ENCODE results near the gene SLC2A9.
A peak's percentile ranks its signal among the peaks of the same experiment; 100 is the strongest.

The SLC2A9 gene

DNA sequence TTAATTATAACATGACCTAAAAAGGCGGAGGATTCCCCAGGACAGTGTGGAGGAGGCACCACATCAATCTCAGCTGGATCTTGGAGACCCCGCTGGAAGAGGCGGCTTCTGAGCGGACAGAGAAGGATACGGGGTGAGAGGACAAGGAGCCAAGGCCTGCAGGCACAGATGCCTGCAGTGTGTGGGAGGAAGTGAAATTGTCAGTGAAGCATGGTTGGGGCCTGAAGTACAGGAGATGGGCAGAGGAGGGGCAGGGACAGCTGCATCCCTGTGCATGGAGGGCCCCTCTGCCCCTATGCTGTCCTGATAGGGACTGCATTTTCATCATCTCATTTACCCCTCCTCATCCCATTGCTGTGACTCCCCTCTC, 1.7 kb upstream of the SLC2A9 start:
- H3K4me1 Mint-ChIP-seq, result peaks cover 18% of the 10 kb centered on the region
- no peak for DNase-seq (ENCODE audit: low spot score in 2 of 2)
- H3K4me3 Mint-ChIP-seq, result no peak overlapping the region
- peaks cover 6% of the 10 kb centered on the region for H3K36me3 Mint-ChIP-seq (ENCODE audit: insufficient read depth)
- ATAC-seq (replicated peaks; ENCODE audit: extremely low read depth, poor library complexity, severe bottlenecking), result no peak
- H3K27me3 Mint-ChIP-seq, result peaks cover 36% of the 10 kb centered on the region
- no peaks in the 10 kb centered on the region for H3K9me3 Mint-ChIP-seq
- no peak overlapping the region for H3K27ac Mint-ChIP-seq (ENCODE audit: low read depth)

DNA sequence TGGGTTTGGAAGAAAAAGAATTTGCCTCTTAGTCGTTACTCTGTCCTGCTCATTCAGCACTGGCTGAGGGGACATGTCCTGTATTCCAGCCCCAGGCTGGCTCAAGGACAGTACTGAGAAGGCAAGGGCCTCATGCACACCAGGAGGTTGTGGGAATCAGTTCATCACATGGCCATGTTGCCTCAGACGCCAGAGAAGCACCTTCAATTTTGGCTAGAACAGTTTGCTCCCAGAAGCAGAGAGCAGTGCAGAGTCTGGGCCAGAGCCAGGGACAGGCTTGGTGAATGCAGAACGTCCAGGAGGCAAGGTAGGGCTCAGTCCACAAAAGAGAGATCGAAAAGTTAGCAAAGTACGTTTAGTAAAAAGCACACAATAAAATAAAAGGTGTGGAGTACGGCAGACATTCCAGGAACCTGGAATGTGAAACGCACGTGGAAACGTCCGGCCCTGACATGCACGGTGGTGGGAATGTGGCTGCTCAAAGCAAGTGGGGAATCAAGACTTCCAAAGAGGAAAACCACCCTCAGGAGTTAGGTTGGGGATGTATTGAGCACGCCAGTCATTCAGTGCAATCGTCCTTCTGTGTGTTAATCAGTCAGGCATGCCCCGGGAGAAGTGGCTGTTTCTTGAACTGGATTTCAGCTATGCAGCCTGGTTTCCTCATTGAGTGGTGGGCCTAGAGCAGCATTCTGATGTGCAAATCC, 1.2 kb upstream of the SLC2A9 start:
- ATAC-seq (replicated peaks; ENCODE audit: extremely low read depth, poor library complexity, severe bottlenecking), result no peak
- no peaks in the 10 kb centered on the region for H3K9me3 Mint-ChIP-seq
- H3K4me3 Mint-ChIP-seq, result no peak overlapping the region
- H3K27ac Mint-ChIP-seq (ENCODE audit: low read depth), result no peak overlapping the region
- peaks cover 31% of the 10 kb centered on the region for H3K27me3 Mint-ChIP-seq
- no peak for DNase-seq (ENCODE audit: low spot score in 2 of 2)
- peaks cover 6% of the 10 kb centered on the region for H3K36me3 Mint-ChIP-seq (ENCODE audit: insufficient read depth)
- peaks cover 18% of the 10 kb centered on the region for H3K4me1 Mint-ChIP-seq

DNA sequence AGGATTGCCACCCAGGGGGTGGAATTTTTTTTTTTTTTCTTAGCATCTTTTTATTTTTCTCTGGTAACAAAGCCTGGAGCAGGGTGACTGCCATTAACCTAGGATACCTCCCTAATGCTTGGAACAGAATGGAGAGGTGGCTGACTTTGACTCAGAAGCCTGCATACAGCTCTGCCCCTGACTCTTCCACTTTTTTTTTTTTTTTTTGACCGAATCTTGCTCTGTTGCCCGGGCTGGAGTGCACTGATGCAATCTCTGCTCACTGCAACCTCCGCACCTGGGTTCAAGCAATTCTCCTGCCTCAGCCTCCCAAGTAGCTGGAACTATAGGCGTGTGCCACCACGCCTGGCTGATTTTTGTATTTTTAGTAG, 341 bp upstream of the SLC2A9 start:
- Mint-ChIP-seq H3K9me3 (no peaks in the 10 kb centered on the region), H3K36me3 (ENCODE audit: insufficient read depth) (peaks cover 6% of the 10 kb centered on the region), H3K4me3 (no peak overlapping the region), H3K27me3 (peaks cover 22% of the 10 kb centered on the region), H3K4me1 (peaks cover 18% of the 10 kb centered on the region), H3K27ac (ENCODE audit: low read depth) (no peak overlapping the region)
- ATAC-seq (replicated peaks; ENCODE audit: extremely low read depth, poor library complexity, severe bottlenecking), result no peak
- DNase-seq (ENCODE audit: low spot score in 2 of 2), result no peak

- ATAC-seq (replicated peaks; ENCODE audit: extremely low read depth, poor library complexity, severe bottlenecking) (no peak), DNase-seq (ENCODE audit: low spot score in 2 of 2) (no peak)
- H3K27ac Mint-ChIP-seq (ENCODE audit: low read depth), result no peak overlapping the region
- peaks cover 18% of the 10 kb centered on the region for H3K4me1 Mint-ChIP-seq
- no peaks in the 10 kb centered on the region for H3K9me3 Mint-ChIP-seq
- peaks cover 9% of the 10 kb centered on the region for H3K27me3 Mint-ChIP-seq
- H3K36me3 Mint-ChIP-seq (ENCODE audit: insufficient read depth), result peaks cover 6% of the 10 kb centered on the region
- no peak overlapping the region for H3K4me3 Mint-ChIP-seq
Observed at GRCh38 chr4:10020106-10020505, 1.2 kb downstream of the SLC2A9 start.

DNA sequence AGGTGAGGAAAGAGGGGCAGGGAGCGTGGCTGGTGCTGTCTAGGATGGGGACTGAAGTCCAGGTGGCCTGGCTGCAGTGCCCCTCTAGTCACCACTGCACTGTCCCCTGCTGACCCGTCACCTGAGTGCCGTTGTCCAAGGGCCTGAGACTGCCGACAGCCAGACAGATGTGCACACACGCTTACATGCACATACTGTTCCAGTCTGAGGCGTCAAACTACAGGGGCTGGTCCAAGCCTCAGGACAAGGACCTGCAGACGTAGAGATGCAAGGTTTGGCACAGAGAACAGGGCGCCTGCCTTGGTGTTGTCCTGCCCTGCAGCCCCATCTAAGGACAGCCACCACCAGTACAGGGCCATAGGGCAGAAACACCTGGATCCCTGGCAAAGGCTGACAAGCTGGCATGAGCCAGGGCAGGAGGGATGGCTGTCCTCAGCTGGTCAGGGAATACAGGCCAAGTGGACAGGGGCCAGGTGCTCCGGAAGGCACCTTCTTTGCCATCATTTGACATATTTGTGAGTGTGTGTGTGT, 1.7 kb downstream of the SLC2A9 start:
- Mint-ChIP-seq H3K27me3 (peaks cover 9% of the 10 kb centered on the region), H3K4me3 (peak overlapping the region; percentile 80), H3K27ac (ENCODE audit: low read depth) (peak overlapping the region; percentile 93), H3K4me1 (peaks cover 18% of the 10 kb centered on the region), H3K9me3 (no peaks in the 10 kb centered on the region), H3K36me3 (ENCODE audit: insufficient read depth) (peaks cover 6% of the 10 kb centered on the region)
- DNase-seq (ENCODE audit: low spot score in 2 of 2) (no peak), ATAC-seq (replicated peaks; ENCODE audit: extremely low read depth, poor library complexity, severe bottlenecking) (no peak)

DNA sequence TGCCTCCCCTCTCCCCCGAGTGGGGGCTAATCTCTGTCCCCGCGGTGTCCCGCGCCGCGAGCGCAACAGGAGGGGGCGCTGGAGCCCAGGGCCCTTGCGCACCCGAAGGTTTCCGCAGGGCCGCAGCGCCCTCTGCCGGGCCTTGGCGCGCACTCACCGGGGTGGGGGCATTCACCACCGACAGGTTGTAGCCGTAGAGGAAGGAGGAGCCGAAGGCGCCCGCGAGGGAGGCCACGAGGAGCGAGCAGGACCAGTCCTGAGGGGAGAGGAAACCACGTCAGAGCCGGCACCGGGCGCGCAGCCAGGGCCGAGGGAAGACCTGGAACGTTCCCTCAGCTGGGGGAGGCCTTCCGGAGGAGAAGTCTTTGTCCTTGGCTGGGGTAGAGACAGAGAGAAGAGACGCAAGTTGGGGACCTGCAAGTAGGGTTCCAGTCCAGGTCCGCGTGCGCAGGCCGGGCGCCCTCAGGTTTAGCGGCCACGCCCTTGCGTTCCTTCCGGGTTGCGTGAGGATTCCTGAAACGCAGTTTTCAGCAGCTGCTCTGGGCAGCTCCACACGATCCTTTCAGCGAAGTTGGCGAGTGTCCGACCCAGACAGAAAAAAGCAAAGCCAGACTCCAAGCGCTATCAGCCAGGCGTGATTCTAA, 2.4 kb downstream of the SLC2A9 start:
- Mint-ChIP-seq H3K4me3 (peak overlapping the region; percentile 80), H3K4me1 (peaks cover 18% of the 10 kb centered on the region), H3K27me3 (peaks cover 3% of the 10 kb centered on the region), H3K27ac (ENCODE audit: low read depth) (peak overlapping the region; percentile 93), H3K36me3 (ENCODE audit: insufficient read depth) (peaks cover 6% of the 10 kb centered on the region), H3K9me3 (no peaks in the 10 kb centered on the region)
- ATAC-seq (replicated peaks; ENCODE audit: extremely low read depth, poor library complexity, severe bottlenecking), result peak; percentile 99
- peak; percentile 88 to 90 for DNase-seq (ENCODE audit: low spot score in 2 of 2)

DNA sequence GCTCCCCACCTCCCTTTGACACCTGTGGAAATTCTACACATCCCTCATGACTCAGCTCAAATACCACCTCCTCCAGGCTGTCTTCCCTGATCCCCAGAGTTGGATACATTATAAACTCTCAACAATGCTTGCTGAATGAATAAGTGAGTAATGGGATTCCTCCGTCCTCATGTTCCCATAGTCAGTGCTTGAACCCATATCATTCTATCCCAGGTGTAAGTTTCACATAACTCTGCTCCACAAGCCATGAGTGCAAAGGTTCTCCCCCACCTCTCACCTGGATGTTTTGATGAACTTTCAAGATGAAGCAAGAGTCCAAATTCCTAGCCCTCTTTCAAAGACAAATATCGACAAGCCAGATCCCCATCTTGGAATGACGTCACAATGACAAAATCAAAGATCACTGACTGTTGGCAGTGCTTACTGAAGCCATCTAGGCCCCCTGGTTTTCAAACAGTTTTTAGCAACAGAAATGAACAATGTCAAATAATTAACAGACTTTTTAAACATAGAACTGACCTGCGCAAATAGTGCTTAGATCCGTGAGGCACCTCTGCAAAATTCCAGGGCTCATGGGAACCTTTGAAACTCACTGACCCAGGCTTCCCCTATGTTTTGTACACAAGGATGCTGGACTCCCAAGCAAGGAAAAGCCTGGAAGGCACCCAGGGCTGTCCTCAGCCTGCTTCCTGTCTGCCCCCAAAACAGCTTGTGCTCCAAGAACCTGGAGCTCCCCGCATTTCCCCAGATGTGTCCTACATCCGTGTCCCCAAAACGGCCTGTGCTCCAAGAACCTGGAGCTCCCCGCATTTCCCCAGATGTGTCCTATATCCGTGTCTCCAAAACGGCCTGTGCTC, 4.0 kb downstream of the SLC2A9 start:
- peaks cover 7% of the 10 kb centered on the region for H3K36me3 Mint-ChIP-seq (ENCODE audit: insufficient read depth)
- H3K9me3 Mint-ChIP-seq, result no peaks in the 10 kb centered on the region
- no peak overlapping the region for H3K27ac Mint-ChIP-seq (ENCODE audit: low read depth)
- H3K4me3 Mint-ChIP-seq, result no peak overlapping the region
- no peak for DNase-seq (ENCODE audit: low spot score in 2 of 2)
- no peak for ATAC-seq (replicated peaks; ENCODE audit: extremely low read depth, poor library complexity, severe bottlenecking)
- no peaks in the 10 kb centered on the region for H3K27me3 Mint-ChIP-seq
- peaks cover 18% of the 10 kb centered on the region for H3K4me1 Mint-ChIP-seq

GRCh38 chr4:10016169-10016568, 5.1 kb downstream of the SLC2A9 start:
- no peak for DNase-seq (ENCODE audit: low spot score in 2 of 2)
- no peak for ATAC-seq (replicated peaks; ENCODE audit: extremely low read depth, poor library complexity, severe bottlenecking)
- H3K36me3 Mint-ChIP-seq (ENCODE audit: insufficient read depth), result peaks cover 5% of the 10 kb centered on the region
- no peak overlapping the region for H3K4me3 Mint-ChIP-seq
- H3K27me3 Mint-ChIP-seq, result no peaks in the 10 kb centered on the region
- no peaks in the 10 kb centered on the region for H3K9me3 Mint-ChIP-seq
- peaks cover 18% of the 10 kb centered on the region for H3K4me1 Mint-ChIP-seq
- H3K27ac Mint-ChIP-seq (ENCODE audit: low read depth), result no peak overlapping the region

DNA sequence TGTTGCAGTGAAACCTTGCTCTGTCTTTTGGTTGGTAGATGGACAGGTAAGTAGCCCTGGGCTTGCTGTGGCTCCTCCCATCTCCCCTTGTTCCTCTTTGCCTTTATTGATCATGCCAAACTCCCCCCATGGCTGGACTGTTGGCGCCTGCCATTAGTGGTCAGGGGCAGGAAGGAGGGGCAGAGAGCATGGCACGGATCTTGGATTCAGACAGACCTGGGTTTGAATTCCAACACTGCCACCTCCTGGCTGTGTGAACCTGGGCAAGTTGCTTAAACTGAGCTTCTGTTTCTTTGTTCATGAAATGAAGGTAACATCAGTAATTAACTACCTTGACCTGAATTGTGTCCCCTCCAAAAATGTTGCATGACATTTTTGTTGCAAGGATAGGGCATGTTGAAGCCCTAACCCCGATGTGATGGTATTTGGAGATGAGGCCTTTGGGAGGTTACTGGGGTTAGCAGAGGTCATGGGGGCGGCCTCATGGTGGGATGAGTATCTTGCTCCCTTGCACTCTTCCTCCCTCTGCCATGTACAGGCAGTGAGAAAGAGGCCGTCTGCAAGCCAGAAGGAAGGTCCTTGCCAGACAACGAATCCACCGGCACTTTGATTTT, 6.0 kb downstream of the SLC2A9 start:
- peaks cover 5% of the 10 kb centered on the region for H3K36me3 Mint-ChIP-seq (ENCODE audit: insufficient read depth)
- DNase-seq (ENCODE audit: low spot score in 2 of 2), result no peak
- H3K4me1 Mint-ChIP-seq, result peaks cover 18% of the 10 kb centered on the region
- no peak overlapping the region for H3K27ac Mint-ChIP-seq (ENCODE audit: low read depth)
- H3K27me3 Mint-ChIP-seq, result no peaks in the 10 kb centered on the region
- H3K4me3 Mint-ChIP-seq, result no peak overlapping the region
- no peaks in the 10 kb centered on the region for H3K9me3 Mint-ChIP-seq
- ATAC-seq (replicated peaks; ENCODE audit: extremely low read depth, poor library complexity, severe bottlenecking), result no peak

DNA sequence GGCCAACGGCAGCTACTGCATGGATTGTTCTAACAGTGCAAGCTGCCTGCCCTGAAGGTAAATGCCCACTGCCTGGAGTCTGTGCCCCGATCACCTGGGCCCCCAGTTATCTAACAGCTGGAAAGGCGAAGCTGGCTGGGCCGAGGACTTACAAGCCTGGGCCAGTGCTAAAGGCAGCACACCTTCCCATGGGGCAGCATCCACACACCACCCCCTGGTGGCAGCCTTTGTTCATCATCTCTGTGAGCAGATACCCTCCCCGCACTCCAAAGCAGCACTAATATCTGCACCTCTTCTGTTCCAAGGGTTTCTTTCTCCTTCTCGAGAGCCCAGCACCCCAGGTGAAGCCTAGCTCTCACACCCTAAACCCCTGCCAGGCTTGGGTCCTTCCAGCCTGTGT, 7.6 kb downstream of the SLC2A9 start:
- no peak overlapping the region for H3K27ac Mint-ChIP-seq (ENCODE audit: low read depth)
- no peak for ATAC-seq (replicated peaks; ENCODE audit: extremely low read depth, poor library complexity, severe bottlenecking)
- no peak for DNase-seq (ENCODE audit: low spot score in 2 of 2)
- H3K4me1 Mint-ChIP-seq, result peaks cover 7% of the 10 kb centered on the region
- no peaks in the 10 kb centered on the region for H3K9me3 Mint-ChIP-seq
- H3K4me3 Mint-ChIP-seq, result no peak overlapping the region
- no peaks in the 10 kb centered on the region for H3K27me3 Mint-ChIP-seq
- H3K36me3 Mint-ChIP-seq (ENCODE audit: insufficient read depth), result peaks cover 1% of the 10 kb centered on the region

DNA sequence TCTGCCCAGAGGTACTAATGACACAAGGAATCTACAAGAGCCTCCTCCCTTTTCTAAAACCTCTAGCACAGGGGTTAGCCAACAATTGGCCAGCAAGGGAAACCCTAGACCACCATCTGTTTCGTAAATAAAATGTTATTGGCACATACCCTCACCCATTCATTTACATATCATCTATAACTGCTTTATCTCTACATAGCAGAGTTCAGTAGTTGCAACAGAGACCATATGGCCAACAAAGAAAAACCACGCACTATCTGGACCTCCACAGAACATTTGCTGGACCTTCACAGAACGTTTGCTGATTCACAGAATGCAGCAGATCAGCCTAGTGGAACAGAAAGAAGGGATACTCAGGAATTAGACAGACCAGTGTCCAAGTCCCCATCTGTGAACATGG, 9.4 kb downstream of the SLC2A9 start:
- H3K9me3 Mint-ChIP-seq, result no peaks in the 10 kb centered on the region
- H3K27me3 Mint-ChIP-seq, result no peaks in the 10 kb centered on the region
- DNase-seq (ENCODE audit: low spot score in 2 of 2) (no peak), ATAC-seq (replicated peaks; ENCODE audit: extremely low read depth, poor library complexity, severe bottlenecking) (no peak)
- peaks cover 1% of the 10 kb centered on the region for H3K36me3 Mint-ChIP-seq (ENCODE audit: insufficient read depth)
- no peak overlapping the region for H3K4me3 Mint-ChIP-seq
- H3K27ac Mint-ChIP-seq (ENCODE audit: low read depth), result no peak overlapping the region
- no peaks in the 10 kb centered on the region for H3K4me1 Mint-ChIP-seq

- DNase-seq (ENCODE audit: low spot score in 2 of 2) (no peak), ATAC-seq (replicated peaks; ENCODE audit: extremely low read depth, poor library complexity, severe bottlenecking) (no peak)
- Mint-ChIP-seq H3K4me1 (no peaks in the 10 kb centered on the region), H3K9me3 (no peaks in the 10 kb centered on the region), H3K27me3 (no peaks in the 10 kb centered on the region), H3K36me3 (ENCODE audit: insufficient read depth) (peaks cover 1% of the 10 kb centered on the region), H3K27ac (ENCODE audit: low read depth) (no peak overlapping the region), H3K4me3 (no peak overlapping the region)
Observed at GRCh38 chr4:10011277-10011676, 10.0 kb downstream of the SLC2A9 start.
